IMR-90 (cell line): ENCODE measurements around the gene MAK. TPM values are rescaled to one million over a fixed set of nuclear protein-coding genes. Genes with fewer than 3 reads are reported as not detected.
"Not testable (repeated sequence)": the region's sequence is repeated elsewhere in the genome, so short reads cannot be mapped to it uniquely, and the experiment has no call there.

ENCODE experiments used
- ATAC-seq: fragments of 200-7000 bp; cut with Tn5 transposase; 2 replicates; pipeline ENCODE4 v1.9.1; 2020; ENCODE audit warnings: low read depth, mild to moderate bottlenecking, moderate library complexity
- BruUV-seq: library from RNA; stranded (reverse); fragments of 400-500 nt; replicated peaks from 2 replicates; lab custom pipeline; 2021; lab: Mats Ljungman, UMichigan
- CTCF ChIA-PET: fragments of 300-600 bp; formaldehyde crosslinking; extraction: SDS; loops from one replicate; lab custom pipeline; 2021; ENCODE audit warnings: antibody characterized with exemption; lab: Yijun Ruan, JAX
- POLR2A ChIA-PET: fragments of 300-600 bp; sonication (Branson Sonifier 250); formaldehyde crosslinking; loops from one replicate; lab custom pipeline; 2022; ENCODE audit warnings: antibody characterized with exemption; ENCODE audit not compliant: unreplicated experiment; lab: Charles Lee
- DNase-seq: peaks from one replicate; pipeline ENCODE4 v3.0.0; 2013
- H2AFZ ChIP-seq: replicated peaks from 2 replicates; pipeline ENCODE3; 2013; ENCODE audit warnings: low read length, mild to moderate bottlenecking; ENCODE audit not compliant: poor library complexity
- H2AK5ac ChIP-seq: 2 replicates; pipeline ENCODE4 v1.6.1; 2013; ENCODE audit warnings: low read depth, low read length, inconsistent platforms
- H2AK9ac ChIP-seq: replicated peaks from 2 replicates; pipeline ENCODE3; 2013; ENCODE audit warnings: mild to moderate bottlenecking, low read depth, low read length, moderate library complexity; ENCODE audit not compliant: poor library complexity
- H2BK120ac ChIP-seq: 2 replicates; pipeline ENCODE4 v1.6.1; 2013; ENCODE audit warnings: low read depth, low read length, inconsistent platforms
- H2BK15ac ChIP-seq: 3 replicates; pipeline ENCODE4 v1.6.1; 2013; ENCODE audit warnings: low read depth, low read length, inconsistent platforms
- H2BK20ac ChIP-seq: 2 replicates; pipeline ENCODE4 v1.6.1; 2013; ENCODE audit warnings: low read depth, mild to moderate bottlenecking, inconsistent platforms, low read length, moderate library complexity
- H2BK5ac ChIP-seq: 2 replicates; pipeline ENCODE4 v1.6.1; 2013; ENCODE audit warnings: mild to moderate bottlenecking, low read depth, low read length, inconsistent platforms; ENCODE audit not compliant: poor library complexity, severe bottlenecking
- H3K14ac ChIP-seq: replicated peaks from 2 replicates; pipeline ENCODE4 v1.6.1; 2013; ENCODE audit warnings: low read depth, low read length, inconsistent platforms
- H3K18ac ChIP-seq: 2 replicates; pipeline ENCODE4 v1.6.1; 2013; ENCODE audit warnings: low read depth, low read length, control low read depth
- H3K23ac ChIP-seq: 2 replicates; pipeline ENCODE4 v1.6.1; 2013; ENCODE audit warnings: low read depth, low read length, inconsistent platforms
- H3K27ac ChIP-seq: 2 replicates; pipeline ENCODE4 v1.5.1; 2013; ENCODE audit warnings: mild to moderate bottlenecking, control low read depth, low read length; ENCODE audit not compliant: insufficient read depth
- H3K27me3 ChIP-seq: 2 replicates; pipeline ENCODE4 v1.6.1; 2013; ENCODE audit warnings: low read length; ENCODE audit not compliant: control insufficient read depth, insufficient read depth
- H3K36me3 ChIP-seq: 2 replicates; pipeline ENCODE4 v1.6.1; 2013; ENCODE audit warnings: low read length, mixed read lengths; ENCODE audit not compliant: control insufficient read depth, insufficient read depth
- H3K4ac ChIP-seq: 2 replicates; pipeline ENCODE4 v1.6.1; 2013; ENCODE audit warnings: low read depth, low read length, inconsistent platforms
- H3K4me1 ChIP-seq: 2 replicates; pipeline ENCODE4 v1.6.1; 2013; ENCODE audit warnings: low read length, mixed read lengths; ENCODE audit not compliant: control insufficient read depth, insufficient read depth
- H3K4me2 ChIP-seq: 2 replicates; pipeline ENCODE4 v1.6.1; 2013; ENCODE audit warnings: low read depth, mild to moderate bottlenecking, control low read depth, low read length, moderate library complexity
- H3K4me3 ChIP-seq: 2 replicates; pipeline ENCODE4 v1.5.1; 2013; ENCODE audit warnings: low read depth, mild to moderate bottlenecking, control low read depth, low read length, moderate library complexity; ENCODE audit not compliant: insufficient read depth
- H3K56ac ChIP-seq: 2 replicates; pipeline ENCODE4 v1.6.1; 2013; ENCODE audit warnings: low read length, inconsistent platforms; ENCODE audit not compliant: insufficient read depth; ENCODE audit errors: extremely low read depth
- H3K79me1 ChIP-seq, 2 experiments: 2 replicates each; pipeline ENCODE4 v1.6.1; 2013; ENCODE audit warnings: low read length in 2 of 2, inconsistent platforms in 1 of 2, low read depth in 1 of 2
- H3K9ac ChIP-seq: 2 replicates; pipeline ENCODE4 v1.6.1; 2013; ENCODE audit warnings: low read depth, low read length, control low read depth
- H3K9me1 ChIP-seq: 2 replicates; pipeline ENCODE4 v1.6.1; 2013; ENCODE audit warnings: low read length, inconsistent platforms; ENCODE audit not compliant: insufficient read depth
- H3K9me3 ChIP-seq: 2 replicates; pipeline ENCODE4 v1.6.1; 2013; ENCODE audit warnings: low read length; ENCODE audit not compliant: control insufficient read depth, insufficient read depth
- H4K20me1 ChIP-seq: 2 replicates; pipeline ENCODE4 v1.6.1; 2013; ENCODE audit warnings: low read length, inconsistent platforms; ENCODE audit not compliant: insufficient read depth
- H4K5ac ChIP-seq: 2 replicates; pipeline ENCODE4 v1.6.1; 2013; ENCODE audit warnings: mild to moderate bottlenecking, low read depth, low read length, control low read depth
- H4K8ac ChIP-seq, 2 experiments: 2 replicates each; pipeline ENCODE4 v1.6.1; 2013; ENCODE audit warnings: low read depth in 2 of 2, low read length in 2 of 2, control low read depth in 1 of 2, inconsistent platforms in 1 of 2
- H4K91ac ChIP-seq: 2 replicates; pipeline ENCODE4 v1.6.1; 2013; ENCODE audit warnings: low read depth, low read length, inconsistent platforms; ENCODE audit not compliant: insufficient read depth
- WGBS, 2 experiments: methylation state at CpG; one replicate each; pipeline versions ENCODE4 v1.1.5 to v1.1.7; 2013; ENCODE audit warnings: missing lambda C conversion rate in 2 of 2; ENCODE audit not compliant: insufficient read length in 1 of 2; ENCODE audit errors: extremely low coverage in 2 of 2; 5-methylcytosine and 5-hydroxymethylcytosine counted together
- dilution Hi-C: fragments of 300-500 bp; cut with HindIII; formaldehyde crosslinking; loops from one replicate; pipeline ENCODE4 v1.14.3; 2018; ENCODE audit warnings: low sequenced_read_pairs; ENCODE audit not compliant: unreplicated experiment
- in situ Hi-C: fragments of 300-500 bp; cut with MboI; formaldehyde crosslinking; loops from 3 replicates; pipeline ENCODE4 v1.14.3; 2019; ENCODE audit warnings: low sequenced_read_pairs, inconsistent platforms, mixed read lengths
- intact Hi-C: fragments of 100-400 bp; cut with micrococcal nuclease; formaldehyde crosslinking; loops from 2 replicates; pipeline ENCODE4 v1.10.0; 2022
- polyA plus RNA-seq, 3 experiments: library from polyadenylated mRNA; depleted of rRNA; stranded (reverse); fragments of >200 nt; gene quantifications; 2 replicates each; pipeline ENCODE4 v1.2.3, GENCODE V29; 2012; ENCODE audit warnings: low replicate concordance in 1 of 3
- total RNA-seq: library from RNA; depleted of rRNA; stranded (reverse); fragments of >200 nt; gene quantifications from 2 replicates; pipeline ENCODE4 v1.2.3, GENCODE V29; 2012

Gene MAK
- total and polyA plus RNA-seq, 2 of the 4 experiments (the other 2 are of a cell fraction), result not detected

- H3K23ac ChIP-seq, H3K9me1 ChIP-seq, H3K14ac ChIP-seq, dilution Hi-C loops, H3K56ac ChIP-seq, in situ Hi-C loops, H3K4me3 ChIP-seq, H3K4ac ChIP-seq, H2BK15ac ChIP-seq, H3K4me2 ChIP-seq, H2AK5ac ChIP-seq, H4K20me1 ChIP-seq, CTCF ChIA-PET, H3K27ac ChIP-seq, H4K5ac ChIP-seq, H3K36me3 ChIP-seq, H2AK9ac ChIP-seq, H4K8ac ChIP-seq, H3K4me1 ChIP-seq, H3K18ac ChIP-seq, H3K9me3 ChIP-seq, ATAC-seq, H2BK5ac ChIP-seq, H3K9ac ChIP-seq, DNase-seq, BruUV-seq, H2AFZ ChIP-seq, H2BK20ac ChIP-seq, intact Hi-C loops, H3K79me1 ChIP-seq, POLR2A ChIA-PET, H2BK120ac ChIP-seq, H3K27me3 ChIP-seq, H4K91ac ChIP-seq: not testable (repeated sequence)
- 100% methylated on average over 2 of the region's 6 CpGs; no CpG with 5 or more reads in 1 of the 2 experiments for WGBS, 2 experiments
Measured at GRCh38 chr6:10814176-10814575, 24.2 kb downstream of the MAK start.
